Keratinocyte (primary cell): ENCODE results near the gene TMEM139. TPM values are rescaled to one million over a fixed set of nuclear protein-coding genes. Genes with fewer than 3 reads are reported as not detected.

Experiments
- DNase-seq: peaks from one replicate; pipeline ENCODE4 v3.0.0-alpha.2; 2011; ENCODE audit warnings: low read depth, missing footprints, low spot score
- FAIRE-seq: peaks from 2 replicates; lab custom pipeline; 2011; peaks lifted over from hg19 to GRCh38; lab: Jason Lieb, UNC
- H2AFZ ChIP-seq: 2 replicates; pipeline ENCODE4 v1.6.0; 2012; ENCODE audit warnings: low read length, control low read depth, inconsistent platforms; ENCODE audit not compliant: control insufficient read depth
- H3K27ac ChIP-seq: 2 replicates; pipeline ENCODE4 v1.5.1; 2011; ENCODE audit warnings: low read length; ENCODE audit not compliant: control insufficient read depth, insufficient read depth
- H3K27me3 ChIP-seq: 3 replicates; pipeline ENCODE4 v1.6.0; 2011; ENCODE audit warnings: low read length; ENCODE audit not compliant: control insufficient read depth, insufficient read depth; ENCODE audit errors: extremely low read depth
- H3K36me3 ChIP-seq, 2 experiments: 2 replicates in 1 of 2; 3 replicates in 1 of 2; pipeline ENCODE4 v1.5.1; 2011; ENCODE audit warnings: low read length in 2 of 2, mild to moderate bottlenecking in 1 of 2; ENCODE audit not compliant: control insufficient read depth in 2 of 2, insufficient read depth in 2 of 2; ENCODE audit errors: extremely low read depth in 1 of 2
- H3K4me1 ChIP-seq: 3 replicates; pipeline ENCODE4 v1.5.1; 2011; ENCODE audit warnings: low read length; ENCODE audit not compliant: control insufficient read depth, insufficient read depth; ENCODE audit errors: extremely low read depth
- H3K4me2 ChIP-seq: 3 replicates; pipeline ENCODE4 v1.6.0; 2011; ENCODE audit warnings: low read depth, low read length; ENCODE audit not compliant: control insufficient read depth, insufficient read depth; ENCODE audit errors: extremely low read depth
- H3K4me3 ChIP-seq, 3 experiments: fragments of 200-600 bp in 1 of 3; sonication (generic) in 1 of 3; 2 replicates in 2 of 3; 3 replicates in 1 of 3; pipeline ENCODE4 v1.5.1; 2011 to 2016; ENCODE audit warnings: low read length in 3 of 3, mild to moderate bottlenecking in 3 of 3, control low read depth in 2 of 3, inconsistent platforms in 1 of 3, low read depth in 1 of 3, mixed read lengths in 1 of 3, mixed run types in 1 of 3, moderate library complexity in 1 of 3; ENCODE audit not compliant: control insufficient read depth in 2 of 3, insufficient read depth in 2 of 3; ENCODE audit errors: extremely low read depth in 1 of 3
- H3K79me2 ChIP-seq: 2 replicates; pipeline ENCODE4 v1.6.0; 2012; ENCODE audit warnings: low read length; ENCODE audit not compliant: control insufficient read depth, insufficient read depth
- H3K9ac ChIP-seq: 3 replicates; pipeline ENCODE4 v1.6.0; 2011; ENCODE audit warnings: low read length; ENCODE audit not compliant: control insufficient read depth, insufficient read depth; ENCODE audit errors: extremely low read depth
- H3K9me1 ChIP-seq: 3 replicates; pipeline ENCODE4 v1.6.0; 2011; ENCODE audit warnings: low read length; ENCODE audit not compliant: control insufficient read depth, insufficient read depth; ENCODE audit errors: extremely low read depth
- H3K9me3 ChIP-seq: 2 replicates; pipeline ENCODE4 v1.5.1; 2012; ENCODE audit warnings: low read depth, low read length; ENCODE audit not compliant: control insufficient read depth
- H4K20me1 ChIP-seq: 3 replicates; pipeline ENCODE4 v1.6.0; 2011; ENCODE audit warnings: low read length; ENCODE audit not compliant: control insufficient read depth, insufficient read depth; ENCODE audit errors: extremely low read depth
- CTCF ChIP-seq, 3 experiments: IDR thresholded peaks in 1 of 3; conservative IDR thresholded peaks in 1 of 3; optimal IDR thresholded peaks in 1 of 3; 2 replicates in 2 of 3; 3 replicates in 1 of 3; pipeline versions ENCODE3 to v1.5.1; 2011; ENCODE audit warnings: low read length in 3 of 3, mild to moderate bottlenecking in 3 of 3, moderate library complexity in 2 of 3, control low read depth in 1 of 3, inconsistent platforms in 1 of 3; ENCODE audit not compliant: insufficient read depth in 2 of 3; ENCODE audit errors: extremely low read depth in 1 of 3
- EZH2 ChIP-seq: IDR thresholded peaks from one replicate; pipeline ENCODE4 v1.6.1; 2012; ENCODE audit warnings: inconsistent platforms, mild to moderate bottlenecking, low read length, moderate library complexity
- dilution Hi-C: fragments of 300-500 bp; cut with MboI; formaldehyde crosslinking; loops from one replicate; pipeline ENCODE4 v1.7.0; 2020; ENCODE audit warnings: low sequenced_read_pairs; ENCODE audit not compliant: extremely low pct_ligation_motif_present
- polyA plus RNA-seq, 5 experiments: library from polyadenylated mRNA; depleted of rRNA in 3 of 5; stranded (reverse) in 3 of 5; stranded (forward) in 1 of 5; unstranded in 1 of 5; fragments of >200 nt; gene quantifications; 1 replicate in 1 of 5; 2 replicates in 3 of 5; 3 replicates in 1 of 5; pipeline versions ENCODE4 v1.2.1 to v1.2.3, GENCODE V29; 2011 to 2012; ENCODE audit warnings: missing spikeins in 2 of 5, low read depth in 1 of 5, low replicate concordance in 1 of 5

The TMEM139 gene
- polyA plus RNA-seq, 1 donor (not counting 4 experiments of a cell fraction or from before 2014, with no cell fraction given): 22.3 TPM

DNA sequence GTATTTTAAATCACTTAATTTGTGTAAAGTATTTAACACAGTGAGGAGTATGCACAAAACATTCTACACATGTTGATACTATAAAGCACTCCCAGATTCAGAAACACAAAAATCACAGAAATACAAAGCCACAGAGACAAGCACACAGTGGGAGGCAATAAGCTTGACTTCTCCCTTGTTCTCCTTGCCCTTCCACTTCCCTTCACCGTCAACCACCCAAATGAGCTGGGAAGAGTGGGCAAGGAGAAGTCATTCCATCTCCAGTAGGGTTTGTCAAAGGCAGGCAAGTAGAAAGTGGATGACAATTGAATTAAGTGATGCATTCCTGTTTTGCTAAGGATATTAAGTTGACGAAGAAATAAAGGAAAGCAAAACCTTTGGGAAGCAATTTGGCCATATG lies 4.2 kb upstream of the TMEM139 start:
- dilution Hi-C loops: no loop called here
- no peak overlapping the region for H2AFZ ChIP-seq

DNA sequence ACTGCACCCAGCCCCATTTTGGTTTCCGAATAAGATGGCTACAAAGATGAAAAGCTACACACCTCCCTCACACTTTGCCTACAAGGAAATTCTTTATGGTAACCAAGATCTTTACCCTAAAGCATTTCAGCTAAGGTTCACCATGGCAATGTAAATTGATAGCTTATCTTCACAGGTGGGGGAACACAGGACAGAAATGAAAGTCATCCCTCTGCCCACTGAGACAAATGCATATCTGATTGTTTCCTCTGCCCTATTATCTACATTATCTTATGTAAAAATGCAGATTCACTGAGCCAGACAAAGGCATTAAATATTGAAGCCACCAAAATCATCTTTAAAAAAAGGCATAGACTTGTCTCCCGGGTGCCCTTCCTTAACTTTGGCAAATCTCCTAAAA lies 3.2 kb upstream of the TMEM139 start:
- FAIRE-seq: no peak

More for the DNA sequence above, 4.2 kb upstream of the TMEM139 start:
- H3K27ac ChIP-seq: no peak overlapping the region
- FAIRE-seq: no peak
- TF ChIP-seq EZH2 (no peak), CTCF (optimal IDR thresholded peaks at IDR 0.05 in 1 of 3, IDR thresholded peaks at IDR 0.05 in 1 of 3, conservative IDR thresholded peaks at IDR 0.05 in 1 of 3; ENCODE audit: extremely low read depth in 1 of 3, insufficient read depth in 2 of 3, low read length in 3 of 3) (no peak)
- DNase-seq: no peak
- H3K27me3 ChIP-seq: no peaks in the 10 kb centered on the region
- H3K79me2 ChIP-seq: no peaks in the 10 kb centered on the region
- no peaks in the 10 kb centered on the region for H3K9me3 ChIP-seq
- H3K4me3 ChIP-seq: no peak overlapping the region
- H3K4me2 ChIP-seq: no peak overlapping the region
- H3K9ac ChIP-seq: no peak overlapping the region
- no peaks in the 10 kb centered on the region for H4K20me1 ChIP-seq
- no peaks in the 10 kb centered on the region for H3K9me1 ChIP-seq
- peaks cover 29% of the 10 kb centered on the region for H3K4me1 ChIP-seq
- H3K36me3 ChIP-seq: no peaks in the 10 kb centered on the region

More for the DNA sequence above, 3.2 kb upstream of the TMEM139 start:
- Histone ChIP-seq H3K27ac (no peak overlapping the region), H2AFZ (no peak overlapping the region), H3K9me1 (no peaks in the 10 kb centered on the region), H3K79me2 (no peaks in the 10 kb centered on the region), H3K36me3 (peaks cover 0 to under 1% of the 10 kb centered on the region in 2 experiments), H4K20me1 (no peaks in the 10 kb centered on the region), H3K9ac (no peak overlapping the region), H3K4me3 (no peak overlapping the region), H3K4me2 (no peak overlapping the region), H3K4me1 (peaks cover 36% of the 10 kb centered on the region), H3K9me3 (no peaks in the 10 kb centered on the region), H3K27me3 (no peaks in the 10 kb centered on the region)
- no peak for TF ChIP-seq CTCF (optimal IDR thresholded peaks at IDR 0.05 in 1 of 3, IDR thresholded peaks at IDR 0.05 in 1 of 3, conservative IDR thresholded peaks at IDR 0.05 in 1 of 3; ENCODE audit: extremely low read depth in 1 of 3, insufficient read depth in 2 of 3, low read length in 3 of 3)
- no peak for TF ChIP-seq EZH2
- no peak for DNase-seq
- dilution Hi-C loops: no loop called here
